HG03060 (cell line): Measurements from ENCODE around the gene ZNF585A.

Experiments
- ATAC-seq: cut with Tn5 transposase; IDR thresholded peaks from one replicate; pipeline ENCODE4 v1.9.1; 2021; ENCODE audit warnings: low read depth, moderate number of reproducible peaks; ENCODE audit not compliant: unreplicated experiment

ZNF585A gene

DNA sequence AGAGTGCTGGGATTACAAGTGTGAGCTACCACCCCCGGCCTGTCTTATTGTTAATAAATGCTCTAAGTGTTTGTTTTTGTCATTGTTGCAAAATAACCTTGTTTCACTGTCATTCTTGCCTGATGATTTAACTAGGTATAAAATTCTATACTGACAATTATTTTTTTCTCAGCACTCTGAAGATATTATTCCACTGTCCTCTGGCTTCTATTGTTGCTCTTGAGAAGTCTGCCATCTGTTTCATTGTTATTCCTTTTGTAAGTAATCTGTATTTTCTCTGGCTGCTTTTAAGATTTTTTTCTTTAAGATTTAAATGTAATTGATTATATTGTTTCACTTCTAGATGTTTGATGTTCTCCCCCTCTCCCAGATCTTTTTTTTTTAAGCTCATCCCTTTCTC, 76.6 kb downstream of the ZNF585A start:
- no peak for ATAC-seq
